Measurements from ENCODE around the gene CCDC88B.

CCDC88B gene

GRCh38 chr11:64341851-64342791 is 2.1 kb downstream of the CCDC88B start:
- no peak overlapping the region for H2AFZ ChIP-seq (ENCODE audit: low read length)
- no peaks in the 10 kb centered on the region for H3K27me3 ChIP-seq (ENCODE audit: insufficient read depth, low read length, poor library complexity, severe bottlenecking)
- H3K9ac ChIP-seq (ENCODE audit: low read depth, low read length, poor library complexity, severe bottlenecking), result no peak overlapping the region
- TF ChIP-seq EZH2phosphoT487 (IDR thresholded peaks at IDR 0.05; ENCODE audit: borderline replicate concordance), result no peak
- TF ChIP-seq CTCF (conservative IDR thresholded peaks at IDR 0.05; ENCODE audit: low read length), result no peak
- H3K4me1 ChIP-seq (ENCODE audit: insufficient read depth, low read length, poor library complexity, severe bottlenecking), result peaks cover 13% of the 10 kb centered on the region
- H3K4me3 ChIP-seq (ENCODE audit: low read length, poor library complexity, severe bottlenecking), result no peak overlapping the region
- H3K36me3 ChIP-seq (ENCODE audit: insufficient read depth, low read length), result no peaks in the 10 kb centered on the region; the same call in 1 of the 2 replicates
- H4K20me1 ChIP-seq (ENCODE audit: insufficient read depth, low read length, poor library complexity, severe bottlenecking), result peaks cover 22% of the 10 kb centered on the region
- H3K79me2 ChIP-seq (ENCODE audit: insufficient read depth, low read length), result peaks cover 21% of the 10 kb centered on the region; the same call in 1 of the 2 replicates
- H3K4me2 ChIP-seq (ENCODE audit: low read depth, low read length, poor library complexity, severe bottlenecking), result no peak overlapping the region
- no peaks in the 10 kb centered on the region for H3K9me3 ChIP-seq (ENCODE audit: insufficient read depth, low read depth, low read length)
- H3K9me2 ChIP-seq (replicated peaks; ENCODE audit: low read depth, low read length), result no peaks in the 10 kb centered on the region
- H3F3A ChIP-seq (ENCODE audit: low read depth), result no peaks in the 10 kb centered on the region

- no peak overlapping the region for H3K4me3 ChIP-seq (ENCODE audit: low read length, poor library complexity, severe bottlenecking)
- H3K36me3 ChIP-seq (ENCODE audit: insufficient read depth, low read length), result no peaks in the 10 kb centered on the region; the same call in 1 of the 2 replicates
- H2AFZ ChIP-seq (ENCODE audit: low read length), result no peak overlapping the region
- H3K79me2 ChIP-seq (ENCODE audit: insufficient read depth, low read length), result peaks cover 21% of the 10 kb centered on the region; the same call in 1 of the 2 replicates
- H3F3A ChIP-seq (ENCODE audit: low read depth), result no peaks in the 10 kb centered on the region
- H3K27me3 ChIP-seq (ENCODE audit: insufficient read depth, low read length, poor library complexity, severe bottlenecking), result no peaks in the 10 kb centered on the region
- H3K9me3 ChIP-seq (ENCODE audit: insufficient read depth, low read depth, low read length), result no peaks in the 10 kb centered on the region
- H3K4me1 ChIP-seq (ENCODE audit: insufficient read depth, low read length, poor library complexity, severe bottlenecking), result peaks cover 16% of the 10 kb centered on the region
- TF ChIP-seq EZH2phosphoT487 (IDR thresholded peaks at IDR 0.05; ENCODE audit: borderline replicate concordance) (no peak), CTCF (conservative IDR thresholded peaks at IDR 0.05; ENCODE audit: low read length) (no peak)
- H3K4me2 ChIP-seq (ENCODE audit: low read depth, low read length, poor library complexity, severe bottlenecking), result no peak overlapping the region
- no peaks in the 10 kb centered on the region for H3K9me2 ChIP-seq (replicated peaks; ENCODE audit: low read depth, low read length)
- peaks cover 22% of the 10 kb centered on the region for H4K20me1 ChIP-seq (ENCODE audit: insufficient read depth, low read length, poor library complexity, severe bottlenecking)
- no peak overlapping the region for H3K9ac ChIP-seq (ENCODE audit: low read depth, low read length, poor library complexity, severe bottlenecking)
Measured at GRCh38 chr11:64342869-64343745, 3.1 kb downstream of the CCDC88B start.

- Histone ChIP-seq H3K27me3 (ENCODE audit: insufficient read depth, low read length, poor library complexity, severe bottlenecking) (no peaks in the 10 kb centered on the region), H3K9me2 (replicated peaks; ENCODE audit: low read depth, low read length) (no peaks in the 10 kb centered on the region), H3K4me2 (ENCODE audit: low read depth, low read length, poor library complexity, severe bottlenecking) (no peak overlapping the region), H3K9me3 (ENCODE audit: insufficient read depth, low read depth, low read length) (no peaks in the 10 kb centered on the region), H3K36me3 (ENCODE audit: insufficient read depth, low read length) (no peaks in the 10 kb centered on the region; the same call in 1 of the 2 replicates), H3K4me3 (ENCODE audit: low read length, poor library complexity, severe bottlenecking) (no peak overlapping the region), H3K4me1 (ENCODE audit: insufficient read depth, low read length, poor library complexity, severe bottlenecking) (peaks cover 22% of the 10 kb centered on the region), H3K79me2 (ENCODE audit: insufficient read depth, low read length) (peaks cover 19% of the 10 kb centered on the region; the same call in 1 of the 2 replicates), H3K9ac (ENCODE audit: low read depth, low read length, poor library complexity, severe bottlenecking) (no peak overlapping the region), H4K20me1 (ENCODE audit: insufficient read depth, low read length, poor library complexity, severe bottlenecking) (peaks cover 22% of the 10 kb centered on the region), H3F3A (ENCODE audit: low read depth) (no peaks in the 10 kb centered on the region), H2AFZ (ENCODE audit: low read length) (no peak overlapping the region)
- TF ChIP-seq CTCF (conservative IDR thresholded peaks at IDR 0.05; ENCODE audit: low read length), result peak; percentile 51
- TF ChIP-seq EZH2phosphoT487 (IDR thresholded peaks at IDR 0.05; ENCODE audit: borderline replicate concordance), result no peak
Measured at GRCh38 chr11:64343767-64344559, 4.0 kb downstream of the CCDC88B start.
